Retinal pigment epithelial cell (primary cell): ENCODE measurements around the gene MAU2.
"Not testable (repeated sequence)": the region's sequence is repeated elsewhere in the genome, so short reads cannot be mapped to it uniquely, and the experiment has no call there.

Source experiments
- DNase-seq: peaks from one replicate; pipeline ENCODE4 v3.0.0-alpha.2; 2010; ENCODE audit warnings: low read depth
- H3K4me3 ChIP-seq: 2 replicates; pipeline ENCODE4 v1.5.1; 2011; ENCODE audit warnings: mild to moderate bottlenecking, low read length, control low read depth, moderate library complexity
- CTCF ChIP-seq: conservative IDR thresholded peaks from 2 replicates; pipeline ENCODE4 v1.5.1; 2011; ENCODE audit warnings: low read depth, low read length, control low read depth, inconsistent platforms

Gene MAU2

GRCh38 chr19:19368087-19368486 lies 47.5 kb downstream of the MAU2 start:
- no peak for DNase-seq
- H3K4me3 ChIP-seq: no peak overlapping the region
- no peak for TF ChIP-seq CTCF

DNA sequence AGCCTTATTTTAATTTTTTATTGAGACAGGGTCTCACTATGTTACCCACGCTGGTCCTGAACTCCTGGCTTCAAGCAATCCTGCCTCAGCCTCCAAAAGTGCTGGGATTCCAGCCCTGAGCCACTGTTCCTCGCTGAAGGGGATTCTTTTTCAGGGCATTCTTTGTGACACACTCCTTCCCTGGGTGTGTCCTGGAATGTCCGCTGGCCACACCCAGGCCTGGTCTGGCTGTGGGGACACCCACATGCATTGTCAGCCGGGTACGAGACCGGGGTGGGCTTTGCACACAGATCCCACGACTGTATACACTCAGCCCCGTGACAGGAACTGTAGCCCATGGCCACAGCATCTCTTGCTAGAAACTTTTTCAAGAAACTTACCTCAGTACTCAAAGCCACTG lies 50.4 kb downstream of the MAU2 start:
- H3K4me3 ChIP-seq: no peak overlapping the region
- TF ChIP-seq CTCF: no peak
- no peak for DNase-seq

DNA sequence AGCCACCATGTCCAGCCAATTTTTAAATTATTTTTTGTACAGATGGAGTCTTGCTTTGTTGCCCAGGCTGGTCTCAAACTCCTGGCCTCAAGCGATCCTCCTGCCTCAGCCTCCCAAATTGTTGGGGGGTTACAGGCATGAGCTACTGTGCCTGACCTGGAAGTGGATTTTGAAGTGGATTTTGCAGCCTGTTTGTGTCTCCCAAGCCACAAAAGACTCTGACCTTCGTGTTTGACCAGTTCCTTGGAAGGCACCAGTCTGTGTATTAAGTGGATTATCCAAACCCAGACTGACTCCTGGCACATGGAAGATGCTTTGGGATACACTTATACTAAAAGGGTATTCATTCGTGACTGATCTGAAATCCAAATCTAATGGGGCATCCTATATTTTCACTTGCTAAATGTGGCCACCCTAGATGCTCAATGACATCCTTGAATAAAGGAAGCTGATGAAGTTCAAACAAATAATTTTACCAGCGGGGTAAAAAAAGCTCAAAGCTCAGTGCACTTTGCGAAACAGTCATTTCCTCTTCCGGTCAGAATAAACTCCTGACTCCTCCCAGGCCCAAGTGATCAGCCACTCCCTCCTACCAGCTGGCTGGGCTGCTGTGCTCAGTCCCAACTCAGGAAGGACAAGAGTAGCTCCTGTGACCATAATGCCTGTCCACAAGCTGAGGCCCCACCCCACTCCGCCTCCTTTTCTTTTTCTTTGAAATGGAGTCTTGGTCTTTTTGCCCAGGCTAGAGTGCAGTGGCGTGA lies 52.2 kb downstream of the MAU2 start:
- no peak for TF ChIP-seq CTCF
- no peak overlapping the region for H3K4me3 ChIP-seq
- no peak for DNase-seq

DNA sequence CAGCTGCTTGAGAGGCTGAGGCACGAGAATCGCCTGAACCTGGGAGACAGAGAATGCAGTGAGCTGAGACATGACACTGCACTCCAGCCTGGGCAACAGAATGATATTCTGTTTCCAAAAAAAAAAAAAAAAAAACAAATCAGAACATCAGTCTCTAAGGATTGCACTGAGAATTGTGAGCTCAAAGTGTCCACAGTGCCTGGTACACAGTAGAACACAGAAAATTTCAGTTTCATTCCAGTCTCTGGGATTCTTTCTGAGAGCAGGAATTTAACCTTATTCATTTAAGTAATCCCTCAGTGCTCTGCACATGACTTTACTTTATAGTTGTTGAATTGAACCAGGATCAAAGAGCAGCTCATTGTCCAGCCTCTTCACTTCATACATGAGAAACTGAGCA lies 58.9 kb downstream of the MAU2 start:
- peak; percentile 74 for DNase-seq
- TF ChIP-seq CTCF: no peak
- H3K4me3 ChIP-seq: no peak overlapping the region

GRCh38 chr19:19380316-19380715 lies 59.7 kb downstream of the MAU2 start:
- DNase-seq, H3K4me3 ChIP-seq: not testable (repeated sequence)

DNA sequence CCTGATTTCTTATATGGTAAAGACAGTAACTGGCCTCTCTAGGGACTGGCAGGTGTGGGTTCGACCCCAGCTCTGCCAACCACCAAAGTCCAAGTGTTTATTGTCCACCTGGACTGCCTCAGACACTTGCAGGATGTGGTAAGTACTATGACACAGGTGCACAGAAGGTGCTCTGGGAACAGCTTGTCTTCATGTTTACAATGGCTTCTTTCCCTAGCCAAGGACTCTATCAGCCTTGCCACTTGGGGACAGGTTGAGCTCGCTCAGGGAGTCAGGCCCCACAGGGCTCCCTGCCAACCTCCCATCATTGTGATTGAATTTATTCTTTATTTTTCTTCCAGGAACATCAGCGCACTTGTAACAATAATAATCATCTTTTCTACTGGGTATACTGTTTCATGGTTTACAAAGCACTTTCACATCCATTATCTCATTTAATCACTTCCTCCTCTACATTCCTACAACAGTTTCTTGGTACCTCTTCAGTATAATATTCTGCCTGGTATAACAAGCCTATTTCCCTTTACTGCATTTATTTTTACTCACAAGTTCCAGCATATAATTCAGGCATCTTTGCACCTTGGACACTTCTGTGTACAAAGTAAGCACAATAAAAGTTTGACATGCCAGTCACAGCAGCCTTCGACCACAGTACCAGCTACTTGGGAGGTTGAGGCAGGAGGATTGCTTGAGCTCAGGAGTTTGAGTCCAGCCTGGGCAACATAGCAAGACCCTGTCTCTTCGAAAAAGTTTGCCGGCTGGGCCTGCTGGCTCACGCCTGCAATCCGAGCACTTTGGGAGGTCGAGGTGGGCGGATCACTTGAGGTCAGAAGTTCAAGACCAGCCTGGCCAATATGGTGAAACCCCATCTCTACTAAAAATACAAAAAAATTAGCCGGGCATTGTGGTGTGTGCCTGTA lies 60.6 kb downstream of the MAU2 start:
- TF ChIP-seq CTCF: no peak
- no peak overlapping the region for H3K4me3 ChIP-seq
- DNase-seq: no peak

GRCh38 chr19:19382118-19382517 lies 61.5 kb downstream of the MAU2 start:
- DNase-seq: no peak
- no peak overlapping the region for H3K4me3 ChIP-seq
- no peak for TF ChIP-seq CTCF
